Suppressor macrophage (primary cell): ENCODE data around the gene CNIH2.
"Not testable (repeated sequence)": the region's sequence is repeated elsewhere in the genome, so short reads cannot be mapped to it uniquely, and the experiment has no call there.

ENCODE experiments used
- DNase-seq, 4 experiments: peaks; one replicate each; pipeline ENCODE4 v3.0.0-alpha.2; 2020 to 2022

CNIH2 gene

DNA sequence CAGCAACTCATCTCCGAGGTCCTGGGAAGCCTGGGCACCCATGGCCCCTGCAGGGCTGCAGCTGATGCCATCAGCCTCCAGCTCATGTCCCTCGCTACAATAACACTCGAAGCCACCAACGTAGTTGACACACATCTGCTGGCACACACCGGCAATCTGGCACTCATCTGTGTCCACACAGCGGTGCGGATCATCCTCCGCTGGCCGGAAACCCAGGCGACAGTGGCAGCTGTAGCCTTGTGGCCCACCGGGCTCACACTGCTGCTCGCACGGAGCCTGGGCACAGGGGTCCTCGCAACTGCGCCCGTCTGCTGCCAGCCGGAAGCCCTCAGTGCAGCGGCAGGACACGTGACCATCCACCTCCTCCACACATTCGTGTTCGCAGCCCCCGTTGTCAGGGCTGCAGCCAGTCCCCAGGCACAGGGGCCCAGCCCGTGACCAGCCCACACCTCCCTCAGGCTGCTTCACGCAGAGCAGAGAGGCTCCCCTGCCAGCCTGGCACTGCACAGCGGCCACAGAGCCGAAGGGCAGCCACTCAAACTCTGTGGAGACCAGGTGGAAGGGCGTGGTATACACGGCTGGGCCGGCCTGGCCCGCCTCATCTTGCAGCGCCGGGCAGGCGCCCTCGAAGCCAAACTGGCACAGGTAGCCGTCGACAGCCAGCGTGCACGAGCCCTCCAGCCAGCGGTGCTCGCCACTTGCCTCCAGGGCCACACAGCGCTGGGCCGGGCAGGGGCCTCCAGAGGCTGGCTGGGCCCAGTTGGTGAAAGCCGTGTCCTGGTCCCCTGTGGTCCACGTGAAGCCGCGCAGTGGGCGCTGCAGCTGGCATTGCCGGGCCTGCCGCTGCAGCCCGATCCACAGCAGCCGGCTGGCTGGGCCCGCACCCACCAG is 38.2 kb downstream of the CNIH2 start:
- no peak for DNase-seq

DNA sequence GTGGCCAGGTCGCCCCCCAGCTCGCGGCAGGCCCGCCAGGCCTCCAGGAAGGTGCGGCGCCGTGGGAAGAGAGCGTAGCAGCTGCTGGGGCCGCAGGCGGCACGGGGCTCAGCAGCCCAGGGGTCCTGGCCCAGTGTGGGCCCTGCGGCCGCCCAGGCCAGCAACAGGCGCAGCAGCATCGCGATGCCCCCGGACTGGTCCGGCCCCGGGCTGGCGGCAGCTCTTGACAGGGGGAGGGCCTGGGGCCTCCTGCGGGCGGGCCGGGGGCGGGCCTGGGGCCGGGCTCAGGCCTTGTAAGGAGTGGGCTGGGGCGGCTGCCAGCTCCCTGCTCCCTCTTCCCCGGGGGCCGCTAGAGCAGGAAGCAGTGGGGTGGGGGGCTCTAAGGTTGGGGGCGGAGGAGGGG is 38.9 kb downstream of the CNIH2 start, which contains the start of gene CD248:
Gene CD248 (minus strand): TSS at position 196 of the 403 bp plus-strand sequence. CDS start 17 bp downstream, at position 179.
- no peak for DNase-seq

DNA sequence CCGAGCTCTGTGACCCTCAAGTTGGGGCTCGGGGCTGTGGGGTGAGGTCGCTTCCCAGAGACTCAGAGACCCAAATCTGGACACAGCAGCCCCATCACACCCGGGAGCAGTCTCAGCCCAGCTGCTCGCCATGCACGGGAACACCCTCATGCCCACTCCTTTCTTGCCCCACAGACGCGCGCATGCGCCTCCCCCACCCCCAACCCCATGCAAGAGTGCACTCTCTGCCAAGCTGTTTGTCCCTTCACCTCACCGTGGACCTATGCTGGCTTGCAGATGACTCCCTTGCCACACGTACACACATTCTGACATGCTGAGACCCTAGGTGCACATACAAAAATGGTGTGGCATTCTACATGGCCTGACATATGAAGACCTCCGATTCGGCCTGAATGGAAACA is 39.3 kb downstream of the CNIH2 start:
- DNase-seq, result peak; percentile 49 to 75 (median 55)

DNA sequence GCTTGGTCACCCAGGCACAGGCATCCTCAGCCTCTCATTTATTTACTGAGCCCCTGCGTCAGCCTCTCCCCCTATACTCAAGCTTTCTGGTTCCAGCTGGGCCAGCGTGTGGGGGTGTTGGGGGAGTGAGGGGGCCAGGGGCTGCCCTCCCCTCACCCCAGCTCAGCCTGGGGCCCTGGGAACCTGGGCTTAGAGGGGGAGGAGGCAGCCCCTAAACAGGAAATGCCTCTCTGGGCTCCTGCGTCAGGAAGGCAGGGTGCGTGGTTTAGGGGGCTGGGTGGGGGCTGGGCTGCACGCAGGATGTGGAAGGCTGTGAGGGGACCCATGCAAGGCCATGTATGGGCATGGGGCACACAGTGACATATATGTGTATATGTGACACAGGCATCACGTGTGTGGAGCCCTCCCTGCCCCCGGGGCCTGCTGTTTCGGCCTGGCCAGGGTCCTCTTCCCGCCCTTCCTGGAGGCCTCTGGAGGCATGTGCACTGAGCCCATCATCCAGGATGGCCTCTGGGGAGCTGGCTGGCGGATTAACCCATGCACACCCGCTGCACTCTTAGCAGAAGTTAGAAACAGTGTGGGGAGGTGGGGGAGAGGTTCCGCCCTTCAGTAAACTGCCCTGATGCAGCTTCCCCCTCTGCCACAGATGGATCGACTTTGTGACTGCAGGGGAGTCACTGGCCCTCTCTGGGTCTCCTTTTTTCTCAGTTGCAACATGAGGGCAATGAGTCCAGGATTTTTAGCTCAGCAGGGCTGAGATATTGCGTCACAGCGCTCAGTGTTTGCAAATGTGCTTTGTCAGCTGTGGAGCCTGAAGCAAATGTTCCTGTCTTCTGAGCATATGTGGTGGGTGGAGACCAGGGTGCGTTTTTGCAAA is 40.0 kb downstream of the CNIH2 start:
- DNase-seq, result peak; percentile 92 to 97 (median 94)

DNA sequence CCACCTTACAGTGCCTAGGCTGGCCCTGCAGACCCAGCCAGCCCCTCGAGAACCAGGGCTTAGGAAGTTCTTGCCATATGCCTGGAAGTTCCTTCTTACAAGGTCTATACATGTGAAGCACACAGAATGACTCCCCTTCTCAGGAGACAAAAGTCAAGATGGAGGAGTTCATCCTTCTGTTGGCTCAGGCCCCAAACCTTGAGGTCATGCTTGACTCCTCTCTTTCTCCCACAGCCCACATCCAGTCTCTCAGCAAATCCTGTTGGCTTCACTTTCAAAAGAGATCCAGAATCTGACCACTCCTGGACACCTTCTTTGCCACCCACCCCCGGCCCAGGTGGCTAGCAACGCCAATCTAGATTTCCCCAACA is 40.6 kb downstream of the CNIH2 start:
- no peak for DNase-seq

DNA sequence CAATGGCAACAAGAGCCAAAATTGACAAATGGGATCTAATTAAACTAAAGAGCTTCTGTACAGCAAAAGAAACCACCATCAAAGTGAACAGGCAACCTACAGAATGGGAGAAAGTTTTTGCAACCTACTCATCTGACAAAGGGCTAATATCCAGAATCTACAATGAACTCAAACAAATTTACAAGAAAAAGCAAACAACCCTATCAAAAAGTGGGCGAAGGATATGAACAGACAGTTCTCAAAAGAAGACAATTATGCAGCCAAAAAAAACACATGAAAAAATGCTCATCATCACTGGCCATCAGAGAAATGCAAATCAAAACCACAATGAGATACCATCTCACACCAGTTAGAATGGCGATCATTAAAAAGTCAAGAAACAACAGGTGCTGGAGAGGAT is 42.3 kb downstream of the CNIH2 start:
- DNase-seq, result not testable (repeated sequence)

DNA sequence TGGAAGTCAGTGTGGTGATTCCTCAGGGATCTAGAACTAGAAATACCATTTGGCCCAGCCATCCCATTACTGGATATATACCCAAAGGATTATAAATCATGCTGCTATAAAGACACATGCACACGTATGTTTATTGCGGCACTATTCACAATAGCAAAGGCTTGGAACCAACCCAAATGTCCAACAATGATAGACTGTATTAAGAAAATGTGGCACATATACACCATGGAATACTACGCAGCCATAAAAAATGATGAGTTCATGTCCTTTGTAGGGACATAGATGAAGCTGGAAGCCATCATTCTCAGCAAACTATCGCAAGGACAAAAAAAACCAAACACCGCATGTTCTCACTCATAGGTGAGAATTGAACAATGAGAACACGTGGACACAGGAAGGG is 42.8 kb downstream of the CNIH2 start:
- not testable (repeated sequence) for DNase-seq

DNA sequence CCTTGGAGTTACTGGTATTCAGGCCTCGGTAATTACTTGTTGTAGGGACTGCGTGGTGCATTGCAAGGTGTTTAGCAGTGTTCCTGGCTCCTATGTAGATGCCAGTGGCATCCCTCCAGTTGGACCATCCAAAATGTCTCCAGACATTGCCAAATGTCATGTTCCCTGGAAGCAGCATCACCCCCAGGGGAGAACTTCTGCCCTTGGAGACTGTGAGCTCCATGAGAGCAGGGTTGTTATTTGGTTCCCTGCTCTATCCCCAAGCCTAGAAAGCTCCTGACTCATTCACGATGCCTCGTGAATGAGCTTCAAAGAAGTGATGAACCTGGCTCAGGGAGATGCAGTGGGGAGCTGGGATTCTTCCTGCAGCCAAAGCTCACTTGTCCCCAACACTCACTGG is 43.6 kb downstream of the CNIH2 start:
- no peak for DNase-seq

DNA sequence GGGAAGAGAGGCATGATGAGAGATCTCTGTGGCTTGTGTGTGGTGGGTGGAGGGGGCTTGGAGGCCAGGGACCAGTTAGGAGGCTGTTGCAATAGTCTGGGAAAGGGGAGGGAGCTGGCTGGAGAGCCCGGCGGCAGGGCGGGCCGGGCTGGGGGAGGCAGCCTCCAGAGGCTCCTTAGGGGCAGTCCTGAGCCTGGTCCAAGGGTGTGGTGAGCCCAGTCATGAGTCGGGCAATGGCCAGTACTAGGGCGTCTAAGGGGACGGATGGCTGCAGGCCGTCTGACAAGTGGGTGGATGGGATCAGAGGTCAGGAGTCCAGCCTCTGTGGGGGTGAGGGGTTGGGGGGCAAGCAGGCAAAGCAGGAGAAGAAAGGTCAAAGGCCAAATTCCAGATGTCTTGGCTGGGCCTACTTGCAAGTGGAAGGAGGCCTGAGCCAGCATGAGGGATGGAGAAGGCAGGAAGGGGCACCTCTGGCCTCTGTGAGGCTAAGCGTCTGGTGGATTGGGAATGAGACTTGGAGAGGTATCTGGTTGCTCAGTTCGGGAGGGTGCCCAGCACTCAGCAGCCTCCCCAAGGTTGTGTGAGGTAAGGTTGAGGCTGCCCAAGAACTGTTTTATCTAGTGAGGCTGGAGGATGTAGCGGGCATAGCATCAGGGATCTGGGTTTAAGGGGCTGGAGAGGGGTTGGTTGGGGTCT is 44.9 kb downstream of the CNIH2 start:
- DNase-seq, result no peak

DNA sequence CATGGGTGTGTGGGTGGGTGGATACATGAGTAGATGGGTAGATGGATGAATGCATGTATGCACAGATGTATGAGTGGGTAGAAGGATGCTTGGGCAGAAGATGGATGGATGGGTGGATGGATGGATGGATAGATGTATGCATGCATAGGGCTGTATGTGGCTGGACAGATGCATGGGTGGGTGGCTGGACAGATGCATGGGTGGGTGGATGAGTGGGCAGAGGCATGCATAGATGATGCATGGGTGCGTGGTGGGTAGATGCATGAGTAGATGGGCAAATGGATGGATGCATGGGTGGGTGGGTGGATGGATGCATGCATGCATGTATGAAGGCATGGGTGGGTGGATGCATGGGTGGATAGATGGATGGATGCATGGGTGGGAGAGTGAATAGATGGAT is 45.7 kb downstream of the CNIH2 start:
- DNase-seq, result no peak

DNA sequence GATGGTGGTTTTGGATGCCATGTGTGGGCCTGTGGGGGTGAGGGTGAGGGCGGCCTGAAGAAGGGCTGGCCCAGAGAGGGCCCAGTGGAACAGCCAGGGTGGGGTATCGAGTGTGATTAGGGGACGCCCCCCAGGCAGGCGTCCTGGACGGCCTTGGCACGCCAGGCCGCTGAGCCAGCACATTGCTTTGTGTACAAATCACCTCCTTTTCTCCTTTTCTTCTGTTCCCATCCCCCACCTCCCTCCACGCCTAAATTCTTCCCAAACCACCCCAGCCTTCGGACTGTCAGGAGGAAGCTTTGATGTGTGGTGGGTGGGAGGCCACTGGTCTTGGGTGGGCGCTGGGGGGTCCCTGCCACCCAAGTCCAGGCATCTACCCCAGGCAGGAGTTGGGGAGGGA is 46.7 kb downstream of the CNIH2 start:
- DNase-seq, result no peak

DNA sequence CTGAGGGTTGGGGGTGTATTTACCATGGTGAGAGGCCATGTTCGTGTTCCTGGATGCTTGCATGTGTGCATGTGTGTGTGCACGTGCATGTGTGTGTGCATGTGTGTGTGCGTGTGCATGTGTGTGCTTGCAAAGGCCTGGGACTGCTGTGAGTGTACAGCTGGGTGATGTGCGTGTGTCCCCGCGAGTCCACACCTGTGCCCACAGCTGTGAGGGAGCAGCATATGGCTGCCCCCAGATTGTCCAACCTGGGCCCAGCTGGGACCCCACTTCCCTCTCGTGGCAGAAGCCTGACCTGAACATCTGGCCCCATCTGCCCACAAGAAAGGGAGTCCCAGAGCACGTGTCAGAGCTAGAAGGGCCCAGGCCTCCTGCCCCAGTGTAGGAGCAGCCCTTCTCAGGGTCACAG is 47.3 kb downstream of the CNIH2 start:
- DNase-seq, result no peak

DNA sequence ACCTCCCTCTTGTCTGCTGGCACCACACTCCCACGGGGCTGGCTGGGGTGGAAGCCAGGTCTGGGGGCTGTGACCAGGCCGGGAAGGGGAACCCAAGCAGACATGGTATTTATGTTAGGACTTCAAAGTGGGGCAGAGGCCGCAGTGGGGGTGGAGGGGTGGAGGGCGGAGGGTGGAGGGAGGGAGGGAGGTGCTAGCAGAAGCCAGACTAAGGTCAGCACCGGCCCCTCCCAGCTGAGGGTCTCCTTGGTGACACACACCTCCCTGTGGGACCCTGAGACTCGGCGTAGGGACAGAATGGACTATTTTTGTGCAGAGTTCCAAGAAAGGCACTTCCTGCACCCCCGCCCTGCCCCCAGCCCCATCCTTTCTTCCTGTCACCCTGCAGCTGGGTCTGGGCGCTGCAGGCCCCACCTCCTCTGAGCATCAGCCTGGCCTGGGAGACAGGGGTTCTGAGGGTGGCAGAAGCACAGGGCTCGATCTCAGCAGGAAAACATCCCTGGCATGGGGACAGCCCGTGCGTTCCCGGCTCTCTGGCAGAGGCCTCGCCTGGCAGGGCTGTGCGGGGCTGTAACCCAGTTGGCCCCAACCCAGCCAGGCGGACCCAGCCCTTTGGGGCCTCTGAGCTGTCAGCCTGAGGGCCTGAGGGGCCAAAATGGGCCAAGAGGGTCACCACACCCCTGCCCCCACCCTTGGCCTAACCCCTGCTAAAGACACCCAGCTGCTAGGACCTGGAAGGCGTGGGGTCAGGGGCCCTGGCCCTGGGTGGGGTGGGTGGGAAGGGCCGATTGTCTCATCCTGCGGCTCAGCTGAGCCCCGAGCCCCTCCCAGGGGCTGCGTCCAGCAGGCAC is 48.5 kb downstream of the CNIH2 start:
- no peak for DNase-seq

DNA sequence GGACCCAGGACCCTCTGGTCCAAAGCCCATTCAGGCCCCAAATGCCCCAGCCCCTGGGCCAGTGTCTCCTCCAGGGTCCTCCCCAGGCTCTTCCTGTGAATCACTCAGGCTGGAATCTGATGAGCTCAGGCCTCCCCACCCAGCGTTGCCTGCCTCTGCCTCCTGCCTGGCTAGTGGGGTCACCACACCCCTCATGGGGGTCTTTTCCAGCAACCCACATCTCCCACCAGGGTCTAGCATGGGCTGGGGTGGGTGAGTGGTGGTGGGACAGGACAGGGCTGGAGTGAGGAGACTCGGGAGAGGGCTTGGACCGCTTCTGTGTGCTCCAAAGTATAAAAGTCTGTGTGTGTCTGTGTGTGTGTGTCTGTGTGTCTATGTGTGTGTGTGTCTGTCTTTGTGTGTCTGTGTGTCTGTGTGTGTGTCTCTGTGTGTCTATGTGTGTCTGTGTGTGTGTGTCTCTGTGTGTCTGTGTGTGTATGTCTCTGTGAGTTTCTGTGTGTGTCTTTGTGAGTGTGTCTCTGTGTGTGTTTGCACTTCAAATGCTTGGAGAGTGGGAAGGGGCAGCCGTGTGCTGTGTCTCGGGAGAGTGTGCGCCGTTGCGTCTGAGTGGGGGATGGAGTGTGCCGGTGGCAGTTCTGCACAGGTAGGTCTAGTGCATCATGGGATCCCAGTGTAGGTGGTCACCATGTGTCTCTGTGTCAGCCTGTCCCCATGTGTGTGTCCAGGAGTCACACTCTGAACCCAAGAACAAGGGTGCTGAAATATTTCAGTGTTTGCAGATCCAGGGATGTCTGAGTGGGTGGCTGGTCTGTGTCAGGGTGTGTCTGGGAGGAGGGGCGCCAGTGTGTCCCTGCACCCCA is 49.4 kb downstream of the CNIH2 start:
- DNase-seq, result no peak

DNA sequence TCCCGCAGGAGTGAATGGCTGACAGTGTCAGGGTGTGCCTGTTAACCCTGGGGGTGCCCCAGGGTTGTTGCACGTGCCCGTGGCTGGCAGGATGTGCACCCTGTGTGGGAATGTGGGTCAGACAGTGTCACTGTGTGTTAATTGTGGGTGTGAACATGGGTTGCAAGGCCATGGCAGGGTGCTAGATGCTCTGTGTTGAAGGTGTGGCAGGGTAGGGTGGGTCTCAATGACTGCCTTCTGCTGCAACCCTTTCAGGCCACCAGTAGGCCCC is 50.0 kb downstream of the CNIH2 start:
- DNase-seq, result no peak

DNA sequence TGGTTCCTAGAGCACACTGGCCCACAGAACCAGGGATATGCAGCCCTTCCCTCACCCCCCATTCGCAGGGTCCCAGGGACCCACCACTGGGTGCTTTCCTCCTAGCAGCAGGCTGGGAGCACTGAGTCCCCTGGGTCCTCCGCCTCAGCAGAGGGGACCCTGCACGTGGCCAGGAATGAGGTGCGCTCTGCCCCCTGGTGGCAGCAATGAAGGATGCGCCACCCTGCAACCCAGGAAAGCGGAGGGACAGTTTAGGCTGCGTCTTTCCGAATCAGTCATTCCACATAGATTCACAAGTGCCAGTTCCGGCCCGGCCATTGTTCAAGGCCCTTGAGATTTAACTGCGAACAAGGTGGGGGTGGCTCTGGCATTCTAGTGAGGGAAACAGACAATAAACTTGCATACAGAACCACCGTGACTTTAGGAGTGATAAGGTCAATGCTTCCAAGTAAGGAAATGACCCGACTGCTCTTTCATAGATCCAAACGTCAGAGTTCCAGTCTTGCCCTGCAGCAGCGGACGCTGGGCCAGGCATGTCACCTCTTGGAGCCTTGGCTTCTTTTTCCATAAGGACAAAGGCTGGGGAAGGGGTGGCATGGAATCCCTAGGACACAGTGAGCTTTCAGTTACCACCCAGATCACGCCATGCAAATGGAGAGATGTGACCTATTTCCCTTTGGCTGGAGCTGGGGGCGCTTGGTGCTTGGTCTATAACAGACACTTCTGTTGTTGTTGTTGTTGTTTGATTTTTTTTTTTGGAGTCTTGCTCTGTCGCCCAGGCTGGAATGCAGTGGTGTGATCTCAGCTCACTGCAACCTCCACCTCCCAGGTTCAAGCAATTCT is 50.5 kb downstream of the CNIH2 start:
- DNase-seq, result peak; percentile 85 to 89 (median 86)

DNA sequence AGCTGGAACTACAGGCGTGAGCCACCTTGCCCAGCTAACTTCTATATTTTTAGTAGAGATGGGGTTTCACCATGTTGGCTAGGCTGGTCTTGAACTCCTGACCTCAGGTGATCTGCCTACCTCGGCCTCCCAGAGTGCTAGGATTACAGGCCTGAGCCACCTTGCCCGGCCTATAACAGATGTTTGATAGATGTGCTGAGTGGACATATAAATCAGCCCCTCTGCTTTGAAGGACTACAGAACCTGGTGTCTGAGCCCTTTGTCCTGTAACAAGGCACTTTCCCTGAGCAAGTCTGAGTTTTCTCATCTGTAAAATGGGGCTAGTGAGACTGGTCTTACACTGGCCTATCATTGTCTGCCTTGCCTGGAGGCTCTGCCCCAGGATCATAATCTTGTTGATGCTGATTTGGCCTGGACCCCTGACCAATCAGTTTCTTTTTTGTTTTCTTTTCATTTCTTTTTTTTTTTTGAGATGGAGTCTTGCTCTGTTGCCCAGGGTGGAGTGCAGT is 51.2 kb downstream of the CNIH2 start:
- no peak for DNase-seq

DNA sequence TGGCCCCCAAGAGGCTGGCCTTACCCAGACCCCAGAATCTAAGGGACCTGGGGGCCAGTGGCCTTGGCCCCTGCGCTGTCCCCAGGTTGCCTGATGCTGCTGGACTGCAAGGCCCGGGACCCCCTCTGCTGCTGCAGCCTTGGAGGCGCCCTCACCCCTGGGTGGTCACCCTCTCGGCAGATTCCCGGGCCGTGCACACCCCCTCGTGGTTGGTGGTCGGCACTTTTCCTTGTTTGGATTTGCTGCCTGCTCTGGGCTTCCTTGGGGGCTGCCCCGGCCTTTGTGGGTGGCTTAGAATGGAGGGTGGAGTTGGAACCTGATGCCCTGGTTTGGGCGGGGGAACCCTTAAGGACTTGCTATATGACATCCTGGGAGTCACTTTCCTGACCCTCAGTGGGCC is 53.0 kb downstream of the CNIH2 start:
- DNase-seq, result no peak

DNA sequence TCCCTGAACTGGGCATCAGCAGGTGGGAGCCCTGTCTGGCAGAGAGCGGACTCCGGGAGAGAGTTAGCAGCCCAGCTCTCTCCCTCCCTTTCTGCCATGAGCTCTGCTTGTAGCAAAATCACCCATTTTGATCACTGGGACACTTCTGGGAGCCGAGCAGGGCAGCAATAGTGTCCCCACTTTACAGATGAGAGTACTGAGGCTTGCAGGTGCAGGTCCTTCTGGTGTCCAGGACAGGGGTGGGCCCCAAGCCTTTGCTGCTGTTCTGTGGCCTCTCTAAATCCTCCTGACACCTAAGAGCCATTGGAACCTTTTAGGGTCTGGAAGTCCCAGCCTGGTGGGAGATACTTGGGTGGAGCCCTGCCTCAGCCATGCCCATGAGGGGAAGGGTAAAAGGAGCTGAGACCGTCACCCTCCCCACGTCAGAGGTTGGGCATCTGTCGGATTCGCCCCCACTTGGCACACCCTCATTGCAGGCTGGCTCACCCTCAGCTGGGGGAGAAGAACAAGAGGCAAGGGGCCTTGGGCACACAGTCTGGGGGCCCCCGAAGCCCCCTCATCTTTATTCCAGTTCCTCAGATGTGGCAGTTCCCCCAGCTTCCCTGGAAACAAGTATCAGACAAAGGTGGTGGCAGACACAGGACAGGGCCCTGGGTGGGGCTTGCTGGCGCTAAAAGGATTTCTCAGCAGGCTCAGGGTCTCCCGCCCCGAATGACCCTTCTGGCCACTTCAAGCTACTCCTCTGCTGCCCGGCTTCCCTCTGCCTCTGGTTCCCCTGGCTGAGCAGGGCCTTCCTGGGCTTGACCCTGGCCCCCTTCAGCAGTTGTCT is 53.8 kb downstream of the CNIH2 start:
- no peak for DNase-seq
